ENCODE measurements around the gene FRMD5.

DNA sequence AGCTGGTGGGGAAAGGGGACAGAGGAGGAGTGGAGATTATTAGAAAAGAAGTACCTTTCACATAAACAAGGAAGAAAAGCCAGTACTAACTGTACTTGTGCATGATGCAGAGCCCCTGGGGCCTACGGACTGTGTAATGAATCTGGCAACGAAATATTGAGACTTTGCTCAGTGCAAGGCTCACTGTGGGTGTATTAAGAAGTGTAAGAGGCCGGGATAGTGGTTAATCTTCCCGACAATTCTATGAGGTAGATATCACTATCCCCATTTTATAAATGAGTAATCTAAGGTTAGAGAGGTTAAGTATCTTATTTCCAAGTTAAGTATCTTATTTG lies 278.8 kb downstream of the FRMD5 start:
- TF ChIP-seq, protein P1, sequence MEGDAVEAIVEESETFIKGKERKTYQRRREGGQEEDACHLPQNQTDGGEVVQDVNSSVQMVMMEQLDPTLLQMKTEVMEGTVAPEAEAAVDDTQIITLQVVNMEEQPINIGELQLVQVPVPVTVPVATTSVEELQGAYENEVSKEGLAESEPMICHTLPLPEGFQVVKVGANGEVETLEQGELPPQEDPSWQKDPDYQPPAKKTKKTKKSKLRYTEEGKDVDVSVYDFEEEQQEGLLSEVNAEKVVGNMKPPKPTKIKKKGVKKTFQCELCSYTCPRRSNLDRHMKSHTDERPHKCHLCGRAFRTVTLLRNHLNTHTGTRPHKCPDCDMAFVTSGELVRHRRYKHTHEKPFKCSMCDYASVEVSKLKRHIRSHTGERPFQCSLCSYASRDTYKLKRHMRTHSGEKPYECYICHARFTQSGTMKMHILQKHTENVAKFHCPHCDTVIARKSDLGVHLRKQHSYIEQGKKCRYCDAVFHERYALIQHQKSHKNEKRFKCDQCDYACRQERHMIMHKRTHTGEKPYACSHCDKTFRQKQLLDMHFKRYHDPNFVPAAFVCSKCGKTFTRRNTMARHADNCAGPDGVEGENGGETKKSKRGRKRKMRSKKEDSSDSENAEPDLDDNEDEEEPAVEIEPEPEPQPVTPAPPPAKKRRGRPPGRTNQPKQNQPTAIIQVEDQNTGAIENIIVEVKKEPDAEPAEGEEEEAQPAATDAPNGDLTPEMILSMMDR (IDR thresholded peaks at IDR 0.05): no peak
- no peak for TF ChIP-seq POLR2A (IDR thresholded peaks at IDR 0.05)
